Measurements from ENCODE around the gene BSG. TPM values are rescaled to one million over a fixed set of nuclear protein-coding genes. Genes with fewer than 3 reads are reported as not detected.

Gene BSG
- total and polyA plus RNA-seq, 2 experiments from 2014 or later = 957 to 973 TPM

GRCh38 chr19:619286-620002 is 47.0 kb downstream of the BSG start:
- no peak for TF ChIP-seq EZH2 (IDR thresholded peaks at IDR 0.05; ENCODE audit: low read depth, unreplicated experiment)
- no peak for TF ChIP-seq ETS1 (IDR thresholded peaks at IDR 0.05)
- no peak for TF ChIP-seq NANOG (IDR thresholded peaks at IDR 0.05; ENCODE audit: borderline replicate concordance)
- TF ChIP-seq CREB1 (CRISPR knock-in tag; IDR thresholded peaks at IDR 0.05; ENCODE audit: low read depth) = no peak
- TF ChIP-seq POLR2AphosphoS5 (IDR thresholded peaks at IDR 0.05; ENCODE audit: low read depth) = no peak
- no peak for TF ChIP-seq ZNF462 (CRISPR knock-in tag; IDR thresholded peaks at IDR 0.05)
- TF ChIP-seq JUNB (IDR thresholded peaks at IDR 0.05; ENCODE audit: unreplicated experiment) = no peak
- no peak for TF ChIP-seq EZH2phosphoT487 (IDR thresholded peaks at IDR 0.05; ENCODE audit: unreplicated experiment)
- no peak for TF ChIP-seq REST (IDR thresholded peaks at IDR 0.05; ENCODE audit: unreplicated experiment)
- no peak for TF ChIP-seq CTCF (conservative IDR thresholded peaks at IDR 0.05; ENCODE audit: low read depth in 2 of 2)
- no peak for TF ChIP-seq ZNF114 (CRISPR knock-in tag; IDR thresholded peaks at IDR 0.05)
- no peak for TF ChIP-seq ZNF331 (CRISPR knock-in tag; IDR thresholded peaks at IDR 0.05; ENCODE audit: low read depth)
- no peak for TF ChIP-seq STAT1 (IDR thresholded peaks at IDR 0.05; ENCODE audit: unreplicated experiment)
- DNase-seq (ENCODE audit: low spot score) (no peak), ATAC-seq (no peak)
- H2AFZ ChIP-seq = no peak overlapping the region
- Mint-ChIP-seq H3K36me3 (ENCODE audit: low read depth) (peaks cover 44% of the 10 kb centered on the region), H3K4me1 (peaks cover 3% of the 10 kb centered on the region; the same call in 2 of the 3 replicates), H3K27ac (no peak overlapping the region), H3K27me3 (ENCODE audit: insufficient read depth, low read depth, poor library complexity) (peaks cover 12% of the 10 kb centered on the region), H3K9me3 (no peaks in the 10 kb centered on the region), H3K4me3 (no peak overlapping the region)
- H3K27me3 ChIP-seq (ENCODE audit: insufficient read depth) = no peaks in the 10 kb centered on the region
- H3K79me2 ChIP-seq (replicated peaks; ENCODE audit: insufficient read depth) = no peaks in the 10 kb centered on the region
- no peaks in the 10 kb centered on the region for H3K36me3 ChIP-seq (ENCODE audit: insufficient read depth)
- no peak overlapping the region for H3K4me2 ChIP-seq
- no peak overlapping the region for H3K27ac ChIP-seq (ENCODE audit: low read depth)
- no peak overlapping the region for H3K4me3 ChIP-seq
- H3K9me2 ChIP-seq (ENCODE audit: insufficient read depth) = no peaks in the 10 kb centered on the region
- 0 out of 2 replicates have a peak, but pooled peaks cover 4% of the 10 kb centered on the region for H3F3A ChIP-seq (replicated peaks; ENCODE audit: low read depth)
- H3K4me1 ChIP-seq (ENCODE audit: insufficient read depth) = no peaks in the 10 kb centered on the region
- peaks cover 4% of the 10 kb centered on the region; the same call in 1 of the 2 replicates for H4K20me1 ChIP-seq (replicated peaks; ENCODE audit: insufficient read depth)
